GM21526 (cell line): ENCODE results near the gene SRGAP1.

Experiments
- ATAC-seq: cut with Tn5 transposase; IDR thresholded peaks from one replicate; pipeline ENCODE4 v1.9.1; 2021; ENCODE audit warnings: moderate library complexity; ENCODE audit not compliant: unreplicated experiment, low FRiP score

SRGAP1 gene

GRCh38 chr12:63844391-63845341, at the start of gene SRGAP1:
SRGAP1 (plus strand) TSS chr12:63844700; CDS start chr12:63844817, 117 bp downstream.
- no peak for ATAC-seq

- ATAC-seq, result no peak
These were observed 49.3 kb upstream of the SRGAP1 start for GRCh38 chr12:63795032-63795687.

- no peak for ATAC-seq
These were observed 48.6 kb upstream of the SRGAP1 start for GRCh38 chr12:63795944-63796343.

GRCh38 chr12:63802012-63802608, 42.4 kb upstream of the SRGAP1 start:
- ATAC-seq, result no peak

- no peak for ATAC-seq
These were observed 39.8 kb upstream of the SRGAP1 start for GRCh38 chr12:63804746-63805145.

- ATAC-seq, result no peak
These were observed 38.5 kb upstream of the SRGAP1 start for GRCh38 chr12:63805704-63806672.

- ATAC-seq, result no peak
These were observed 35.9 kb upstream of the SRGAP1 start for GRCh38 chr12:63808631-63809030.

- ATAC-seq, result no peak
These were observed 34.9 kb upstream of the SRGAP1 start for GRCh38 chr12:63809566-63809965.

- ATAC-seq, result no peak
These were observed 33.2 kb upstream of the SRGAP1 start for GRCh38 chr12:63811334-63811733.

- ATAC-seq, result no peak
These were observed 32.7 kb upstream of the SRGAP1 start for GRCh38 chr12:63811755-63812154.

GRCh38 chr12:63814146-63814772, 30.2 kb upstream of the SRGAP1 start:
- peak; percentile 35 for ATAC-seq

- no peak for ATAC-seq
These were observed 29.0 kb upstream of the SRGAP1 start for GRCh38 chr12:63815482-63815852.

- ATAC-seq, result no peak
These were observed 28.5 kb upstream of the SRGAP1 start for GRCh38 chr12:63816031-63816430.

- ATAC-seq, result no peak
These were observed 24.1 kb upstream of the SRGAP1 start for GRCh38 chr12:63820427-63820826.

GRCh38 chr12:63821781-63822251, 22.7 kb upstream of the SRGAP1 start:
- ATAC-seq, result no peak

- no peak for ATAC-seq
These were observed 22.1 kb upstream of the SRGAP1 start for GRCh38 chr12:63822352-63822751.

- ATAC-seq, result no peak
These were observed 21.5 kb upstream of the SRGAP1 start for GRCh38 chr12:63823040-63823439.

- ATAC-seq, result peak; percentile 65
These were observed 18.4 kb upstream of the SRGAP1 start for GRCh38 chr12:63826006-63826585.

- no peak for ATAC-seq
These were observed 15.6 kb upstream of the SRGAP1 start for GRCh38 chr12:63828867-63829266.
